SIG-M5 (cell line): ENCODE data around the gene ZIM2.

Experiments used
- DNase-seq: peaks from one replicate; lab custom pipeline; 2025; lab: John Stamatoyannopoulos, UW

ZIM2 gene

DNA sequence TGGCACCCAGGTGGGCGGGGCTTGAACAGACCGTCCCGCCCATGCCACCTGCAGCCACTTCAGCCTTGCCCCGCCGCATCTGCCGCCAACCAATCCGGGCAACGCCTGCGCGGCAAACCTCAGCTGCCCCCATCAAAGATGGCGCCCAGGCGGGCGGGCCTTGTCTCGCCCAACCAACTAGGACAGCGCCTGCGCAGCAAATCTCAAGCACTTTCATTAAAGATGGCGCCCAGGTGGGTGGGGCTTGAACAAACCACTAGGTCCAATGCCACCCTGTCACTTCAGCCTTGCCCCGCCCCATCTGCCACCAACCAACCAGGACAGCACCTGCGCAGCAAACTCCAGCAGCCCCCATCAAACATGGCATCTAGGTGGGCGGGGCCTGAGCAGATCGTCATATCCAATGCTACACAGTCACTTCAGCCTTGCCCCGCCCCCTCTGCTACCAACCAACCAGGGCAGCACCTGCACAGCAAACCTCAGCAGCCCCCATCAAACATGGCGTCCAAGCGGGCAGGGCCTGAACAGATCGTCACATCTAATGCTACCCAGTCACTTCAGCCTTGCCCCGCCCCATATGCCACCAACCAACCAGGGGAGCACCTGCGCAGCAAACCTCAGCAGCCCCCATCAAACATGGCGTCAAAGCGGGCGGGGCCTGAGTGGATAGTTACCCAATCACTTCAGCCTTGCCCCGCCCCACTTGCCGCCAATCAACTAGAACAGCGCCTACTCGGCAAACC is 1.4 kb downstream of the ZIM2 start:
- DNase-seq = no peak

- no peak for DNase-seq
Observed at GRCh38 chr19:56838024-56838908, 2.3 kb downstream of the ZIM2 start.

DNA sequence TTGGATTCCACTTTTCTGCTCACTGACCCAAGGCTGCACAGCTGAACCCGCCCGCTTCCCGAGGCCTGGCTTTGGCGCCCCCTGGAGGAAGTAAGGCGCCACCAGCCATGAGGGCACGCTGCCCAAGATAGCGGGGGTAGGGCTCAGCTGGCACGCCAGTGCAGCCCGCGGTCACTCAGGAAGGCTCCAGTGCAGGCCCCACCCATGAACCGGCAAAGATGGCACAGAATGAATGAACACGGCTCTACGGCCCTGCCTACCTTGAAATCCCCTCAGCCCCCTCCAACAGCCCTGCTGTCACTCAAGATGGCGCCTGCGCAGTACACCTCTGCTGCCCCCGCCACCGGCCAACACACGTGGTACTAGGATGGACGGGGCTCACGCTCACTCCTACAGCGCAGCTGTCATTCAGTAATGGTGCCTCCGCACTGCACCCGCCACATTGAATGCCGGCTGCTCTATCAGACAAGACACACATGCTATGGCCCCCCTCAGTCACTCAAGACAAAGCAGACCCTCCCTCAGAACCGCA is 3.0 kb downstream of the ZIM2 start:
- no peak for DNase-seq

- no peak for DNase-seq
Observed at GRCh38 chr19:56837004-56837403, 3.5 kb downstream of the ZIM2 start.

DNA sequence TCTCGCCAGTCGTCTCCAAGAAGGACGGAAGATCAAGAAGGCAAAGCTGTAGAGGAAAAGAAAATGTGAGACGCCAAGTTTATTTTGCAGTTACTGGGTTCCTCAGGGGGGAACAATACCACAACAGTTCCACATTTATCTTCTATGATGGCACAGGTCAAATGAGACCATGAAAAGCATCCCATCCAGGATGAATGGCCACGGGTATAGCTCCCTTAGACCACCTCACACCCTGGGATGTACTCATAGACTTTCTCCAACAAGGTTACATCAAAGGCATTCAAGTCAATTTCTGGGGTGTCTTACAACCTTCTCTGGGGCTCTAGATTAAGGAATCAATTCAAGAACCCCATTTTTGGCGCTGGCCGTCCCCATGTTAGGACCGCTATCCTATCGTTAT is 4.5 kb downstream of the ZIM2 start:
- no peak for DNase-seq

- no peak for DNase-seq
Observed at GRCh38 chr19:56835401-56835800, 5.1 kb downstream of the ZIM2 start.

- DNase-seq = no peak
Observed at GRCh38 chr19:56834564-56835375, 5.8 kb downstream of the ZIM2 start.

DNA sequence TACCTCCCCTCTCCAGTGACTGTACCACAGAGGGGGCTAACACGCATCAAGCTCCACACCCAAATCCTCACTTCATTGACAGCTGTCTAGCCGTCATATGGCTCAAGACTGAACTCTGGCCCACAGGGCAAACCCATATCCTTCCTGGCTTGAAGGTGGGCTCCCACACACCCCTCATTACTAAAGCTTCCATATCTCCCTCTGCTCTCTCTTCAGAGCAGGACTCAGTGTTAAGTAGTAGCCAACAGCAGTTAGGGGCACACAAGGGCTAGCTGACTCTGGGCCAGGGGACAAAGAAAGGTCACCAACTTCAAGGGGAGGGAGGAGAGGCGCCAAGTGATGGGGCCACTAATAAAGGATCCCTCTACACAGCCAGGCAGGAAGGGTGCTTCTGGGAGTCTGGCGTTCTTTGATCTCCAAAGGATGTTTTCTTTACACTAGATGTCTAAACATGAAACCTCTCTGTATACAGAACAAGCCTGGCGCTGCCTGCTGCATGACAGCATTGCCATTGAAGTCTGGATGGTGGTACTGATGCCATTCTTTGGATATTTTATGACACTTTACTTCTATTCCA is 8.1 kb downstream of the ZIM2 start:
- DNase-seq = no peak

- DNase-seq = no peak
Observed at GRCh38 chr19:56831255-56831654, 9.3 kb downstream of the ZIM2 start.

DNA sequence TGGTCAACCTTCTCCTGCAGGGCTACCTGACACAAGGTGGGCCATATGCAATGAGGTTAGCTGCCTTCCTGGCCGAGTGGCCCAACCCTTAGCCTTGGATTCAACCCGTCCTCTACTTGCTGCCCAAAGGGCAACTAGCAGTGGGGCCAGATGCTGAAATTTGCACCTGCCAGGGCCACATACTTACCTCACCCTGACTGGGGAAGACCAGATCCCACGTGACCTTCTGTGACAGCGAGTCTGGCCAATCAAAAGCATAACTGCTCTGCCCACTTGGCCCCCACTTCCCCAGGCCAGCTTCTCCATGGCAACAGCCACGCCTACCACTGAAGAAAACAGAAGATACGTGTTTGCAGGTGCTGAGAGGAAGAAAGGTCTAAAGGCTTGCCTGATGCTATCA is 10.9 kb downstream of the ZIM2 start:
- DNase-seq = no peak

- DNase-seq = no peak
Observed at GRCh38 chr19:56827708-56828107, 12.8 kb downstream of the ZIM2 start.

- no peak for DNase-seq
Observed at GRCh38 chr19:56823956-56824355, 16.6 kb downstream of the ZIM2 start.

GRCh38 chr19:56823417-56823816 is 17.1 kb downstream of the ZIM2 start:
- DNase-seq = no peak

DNA sequence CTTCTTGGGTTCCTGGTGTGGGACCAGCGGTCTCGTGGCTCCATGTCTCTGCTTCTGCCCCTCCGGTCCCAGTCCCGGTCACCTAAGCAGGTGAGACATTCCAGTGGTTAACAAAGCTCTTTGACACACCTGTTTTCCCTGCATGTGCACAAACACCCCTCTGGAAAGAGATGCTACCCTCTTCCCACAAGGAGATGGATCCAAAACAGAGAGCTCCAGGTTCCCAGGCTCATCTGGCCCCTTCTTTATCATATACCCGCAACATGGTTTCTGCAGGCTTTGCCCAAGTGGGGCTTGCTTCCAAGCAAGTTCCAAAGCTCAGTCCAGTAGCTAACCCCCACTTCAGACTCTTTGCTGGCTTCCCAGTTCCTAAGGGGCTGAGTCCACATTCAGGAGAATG is 17.8 kb downstream of the ZIM2 start:
- no peak for DNase-seq

- DNase-seq = no peak
Observed at GRCh38 chr19:56821675-56822074, 18.9 kb downstream of the ZIM2 start.

- DNase-seq = no peak
Observed at GRCh38 chr19:56821209-56821608, 19.3 kb downstream of the ZIM2 start.

DNA sequence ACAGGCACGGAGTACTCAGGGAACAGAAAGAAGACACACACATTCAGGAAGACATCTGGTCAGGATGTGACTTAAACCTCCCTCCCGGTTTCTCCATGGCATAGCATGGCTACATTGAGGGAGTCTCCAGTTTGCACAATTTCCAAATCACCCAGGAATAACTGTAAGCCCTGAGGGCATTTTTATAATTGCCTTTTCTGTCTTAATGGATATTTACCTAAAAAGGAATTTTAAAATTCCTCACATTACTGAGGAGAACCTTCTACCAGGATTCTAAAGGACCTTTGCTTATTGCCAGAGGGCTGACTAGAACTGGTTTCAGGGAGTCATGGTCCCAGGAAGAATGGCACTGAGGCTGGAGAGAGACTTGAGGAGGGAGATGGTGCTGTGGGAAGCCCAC is 21.4 kb downstream of the ZIM2 start:
- DNase-seq = no peak

- no peak for DNase-seq
Observed at GRCh38 chr19:56814656-56815055, 25.9 kb downstream of the ZIM2 start.

DNA sequence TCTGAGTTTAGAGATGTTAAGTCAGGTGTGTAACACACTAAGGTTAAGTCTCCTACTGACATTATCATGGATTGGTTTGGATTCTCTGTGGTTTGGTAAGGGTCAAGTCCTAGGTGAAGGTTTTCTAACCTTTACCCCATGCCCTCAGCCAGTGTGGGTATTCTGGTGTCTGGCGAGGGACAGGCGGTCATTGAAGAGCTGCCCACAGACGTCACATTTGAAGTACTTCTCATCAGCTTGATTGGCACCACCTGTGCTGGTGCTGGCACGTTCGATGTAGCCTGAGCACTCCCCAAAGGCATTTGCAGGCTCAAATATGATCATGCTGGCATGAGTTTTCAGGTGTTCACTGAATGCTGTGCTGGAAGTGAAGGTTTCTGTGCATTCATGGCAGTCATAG is 27.0 kb downstream of the ZIM2 start:
- DNase-seq = no peak

DNA sequence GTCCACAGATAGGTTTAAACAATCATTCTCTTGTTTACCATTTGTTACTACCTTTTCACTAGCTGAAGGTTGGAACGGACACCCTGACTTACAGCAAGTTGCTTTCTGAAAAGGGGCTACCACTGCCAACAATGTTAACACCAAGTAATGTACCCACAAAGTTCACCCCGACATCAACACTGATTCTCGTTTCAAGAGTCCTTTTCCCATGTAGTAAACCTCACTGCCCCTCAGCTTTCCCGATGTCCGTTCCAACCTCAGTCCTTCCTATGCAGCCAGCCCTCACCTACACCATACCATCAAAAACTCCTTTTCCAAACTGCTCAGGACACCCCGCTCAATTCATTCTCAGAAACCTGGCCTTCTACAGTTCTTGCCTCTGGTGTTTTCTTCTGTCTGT is 29.0 kb downstream of the ZIM2 start:
- no peak for DNase-seq

DNA sequence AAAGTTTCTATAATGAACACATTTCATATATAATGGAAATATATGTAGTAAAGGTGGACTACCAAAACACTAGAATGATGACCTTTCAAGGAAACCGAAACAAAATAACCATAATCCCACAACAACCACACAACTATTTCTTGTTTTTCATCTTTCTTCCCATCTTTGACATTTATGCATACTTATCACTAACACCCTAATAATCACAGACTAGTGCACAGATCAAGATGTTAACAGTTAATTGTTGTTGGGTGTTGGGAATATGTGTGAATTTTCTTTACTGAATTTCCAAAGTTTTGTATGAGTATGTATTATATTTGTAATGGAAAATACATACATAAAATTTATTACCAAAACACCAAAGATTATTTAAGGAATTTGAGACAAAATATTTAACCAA is 30.3 kb downstream of the ZIM2 start:
- no peak for DNase-seq
